ENCODE measurements around the gene TTLL7.
"Not testable (repeated sequence)": the region's sequence is repeated elsewhere in the genome, so short reads cannot be mapped to it uniquely, and the experiment has no call there.

TTLL7 gene

GRCh38 chr1:83990734-83991133 is 8.2 kb downstream of the TTLL7 start:
- no peak overlapping the region for H3K9ac ChIP-seq (ENCODE audit: low read length)
- peaks cover 0 to 2% of the 10 kb centered on the region in 2 experiments for H3K36me3 ChIP-seq (ENCODE audit: control insufficient read depth in 1 of 2, insufficient read depth in 2 of 2, low read length in 2 of 2)
- H3K9me3 ChIP-seq (ENCODE audit: insufficient read depth, low read depth, low read length), result no peaks in the 10 kb centered on the region
- H4K12ac ChIP-seq (ENCODE audit: low read depth, low read length), result no peak overlapping the region
- H3K79me1 ChIP-seq (ENCODE audit: low read length), result no peaks in the 10 kb centered on the region
- no peak overlapping the region for H2AFZ ChIP-seq (ENCODE audit: insufficient read depth, low read length, poor library complexity)
- no peak overlapping the region for H3K14ac ChIP-seq (ENCODE audit: low read length)
- no peak overlapping the region for H2BK120ac ChIP-seq (ENCODE audit: insufficient read depth, low read length, poor library complexity)
- no peaks in the 10 kb centered on the region for H3K79me2 ChIP-seq (ENCODE audit: control insufficient read depth, insufficient read depth, low read length, poor library complexity)
- no peak for DNase-seq
- no peaks in the 10 kb centered on the region for H3K27me3 ChIP-seq (ENCODE audit: insufficient read depth, low read length)
- no peak overlapping the region for H3K23ac ChIP-seq (ENCODE audit: low read length)
- no peak overlapping the region for H3K4me3 ChIP-seq (ENCODE audit: low read depth, low read length)
- no peak overlapping the region for H2BK5ac ChIP-seq (ENCODE audit: low read depth, low read length, poor library complexity)
- H3K4me1 ChIP-seq (ENCODE audit: control insufficient read depth in 1 of 2, insufficient read depth in 2 of 2, low read length in 2 of 2), result no peaks in the 10 kb centered on the region
- H2BK12ac ChIP-seq (ENCODE audit: low read length), result no peak overlapping the region
- no peak overlapping the region for H2AK5ac ChIP-seq (ENCODE audit: low read length)
- no peak overlapping the region for H3K27ac ChIP-seq (ENCODE audit: low read depth, low read length)
- H3K4ac ChIP-seq (ENCODE audit: low read depth, low read length), result no peak overlapping the region
- no peak overlapping the region for H3K4me2 ChIP-seq (ENCODE audit: low read length)
- H4K8ac ChIP-seq (ENCODE audit: low read depth, low read length), result no peak overlapping the region
- H4K91ac ChIP-seq (ENCODE audit: low read depth, low read length), result no peak overlapping the region
- H3K18ac ChIP-seq (ENCODE audit: low read length), result no peak overlapping the region
- no CpG with 5 or more reads among the region's 2 CpGs for WGBS (ENCODE audit: extremely low coverage, insufficient coverage, insufficient read length)

DNA sequence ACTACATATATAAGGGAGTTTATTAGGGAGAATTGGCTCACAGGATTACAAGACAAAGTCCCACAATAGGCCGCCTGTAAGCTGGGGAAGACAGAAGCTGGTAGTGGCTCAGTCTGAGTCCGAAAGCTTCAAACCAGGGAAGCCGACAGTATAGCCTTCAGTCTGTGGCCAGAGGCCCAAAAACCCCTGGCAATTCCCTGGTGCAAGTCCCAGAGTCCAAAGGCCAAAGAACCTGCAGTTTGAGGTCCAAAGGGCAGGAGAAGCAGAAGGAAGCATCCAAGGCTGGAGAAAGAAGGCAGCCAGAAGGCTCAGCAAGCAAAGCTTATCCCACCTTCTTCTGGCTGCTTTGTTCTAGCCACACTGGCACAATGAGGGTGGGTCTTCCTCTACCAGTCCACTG is 13.9 kb downstream of the TTLL7 start:
- H3K27ac ChIP-seq (ENCODE audit: low read depth, low read length), result no peak overlapping the region
- H3K23ac ChIP-seq (ENCODE audit: low read length), result no peak overlapping the region
- H3K79me1 ChIP-seq (ENCODE audit: low read length), result no peaks in the 10 kb centered on the region
- H3K9ac ChIP-seq (ENCODE audit: low read length), result no peak overlapping the region
- H3K4me1 ChIP-seq (ENCODE audit: control insufficient read depth in 1 of 2, insufficient read depth in 2 of 2, low read length in 2 of 2), result no peaks in the 10 kb centered on the region
- no peaks in the 10 kb centered on the region for H3K27me3 ChIP-seq (ENCODE audit: insufficient read depth, low read length)
- no peak overlapping the region for H3K4me3 ChIP-seq (ENCODE audit: low read depth, low read length)
- peaks cover 2% of the 10 kb centered on the region for H3K9me3 ChIP-seq (ENCODE audit: insufficient read depth, low read depth, low read length)
- H3K18ac ChIP-seq (ENCODE audit: low read length), result no peak overlapping the region
- H3K4me2 ChIP-seq (ENCODE audit: low read length), result no peak overlapping the region
- H3K4ac ChIP-seq (ENCODE audit: low read depth, low read length), result no peak overlapping the region
- H4K91ac ChIP-seq (ENCODE audit: low read depth, low read length), result no peak overlapping the region
- DNase-seq, result no peak
- no peak overlapping the region for H2BK5ac ChIP-seq (ENCODE audit: low read depth, low read length, poor library complexity)
- peaks cover 0 to 2% of the 10 kb centered on the region in 2 experiments for H3K36me3 ChIP-seq (ENCODE audit: control insufficient read depth in 1 of 2, insufficient read depth in 2 of 2, low read length in 2 of 2)
- no peak overlapping the region for H3K14ac ChIP-seq (ENCODE audit: low read length)
- H2AK5ac ChIP-seq (ENCODE audit: low read length), result no peak overlapping the region
- no peak overlapping the region for H2BK12ac ChIP-seq (ENCODE audit: low read length)
- H2BK120ac ChIP-seq (ENCODE audit: insufficient read depth, low read length, poor library complexity), result no peak overlapping the region
- no peak overlapping the region for H4K8ac ChIP-seq (ENCODE audit: low read depth, low read length)
- H3K79me2 ChIP-seq (ENCODE audit: control insufficient read depth, insufficient read depth, low read length, poor library complexity), result no peaks in the 10 kb centered on the region
- no CpG with 5 or more reads among the region's 3 CpGs for WGBS (ENCODE audit: extremely low coverage, insufficient coverage, insufficient read length)
- no peak overlapping the region for H4K12ac ChIP-seq (ENCODE audit: low read depth, low read length)
- no peak overlapping the region for H2AFZ ChIP-seq (ENCODE audit: insufficient read depth, low read length, poor library complexity)

- H3K4me2 ChIP-seq (ENCODE audit: low read length); H3K79me1 ChIP-seq (ENCODE audit: low read length); H4K91ac ChIP-seq (ENCODE audit: low read depth, low read length); H4K12ac ChIP-seq (ENCODE audit: low read depth, low read length); H2BK5ac ChIP-seq (ENCODE audit: low read depth, low read length, poor library complexity); H3K36me3 ChIP-seq (ENCODE audit: control insufficient read depth in 1 of 2, insufficient read depth in 2 of 2, low read length in 2 of 2); H3K4ac ChIP-seq (ENCODE audit: low read depth, low read length); H3K9me3 ChIP-seq (ENCODE audit: insufficient read depth, low read depth, low read length); H2BK12ac ChIP-seq (ENCODE audit: low read length); H3K27me3 ChIP-seq (ENCODE audit: insufficient read depth, low read length); H2AK5ac ChIP-seq (ENCODE audit: low read length); H3K9ac ChIP-seq (ENCODE audit: low read length); H3K79me2 ChIP-seq (ENCODE audit: control insufficient read depth, insufficient read depth, low read length, poor library complexity); H3K23ac ChIP-seq (ENCODE audit: low read length); H3K4me3 ChIP-seq (ENCODE audit: low read depth, low read length); H3K14ac ChIP-seq (ENCODE audit: low read length); H4K8ac ChIP-seq (ENCODE audit: low read depth, low read length); DNase-seq; H3K18ac ChIP-seq (ENCODE audit: low read length); H3K4me1 ChIP-seq (ENCODE audit: control insufficient read depth in 1 of 2, insufficient read depth in 2 of 2, low read length in 2 of 2); H2AFZ ChIP-seq (ENCODE audit: insufficient read depth, low read length, poor library complexity); H3K27ac ChIP-seq (ENCODE audit: low read depth, low read length); H2BK120ac ChIP-seq (ENCODE audit: insufficient read depth, low read length, poor library complexity): not testable (repeated sequence)
- no CpG with 5 or more reads among the region's 1 CpG for WGBS (ENCODE audit: extremely low coverage, insufficient coverage, insufficient read length)
Measured at GRCh38 chr1:83983918-83984317, 15.0 kb downstream of the TTLL7 start.

- no peaks in the 10 kb centered on the region for H3K79me2 ChIP-seq (ENCODE audit: control insufficient read depth, insufficient read depth, low read length, poor library complexity)
- H4K8ac ChIP-seq (ENCODE audit: low read depth, low read length), result no peak overlapping the region
- no peaks in the 10 kb centered on the region for H3K27me3 ChIP-seq (ENCODE audit: insufficient read depth, low read length)
- no peak overlapping the region for H4K12ac ChIP-seq (ENCODE audit: low read depth, low read length)
- H2BK12ac ChIP-seq (ENCODE audit: low read length), result no peak overlapping the region
- no peak overlapping the region for H2BK5ac ChIP-seq (ENCODE audit: low read depth, low read length, poor library complexity)
- H3K4me1 ChIP-seq (ENCODE audit: control insufficient read depth in 1 of 2, insufficient read depth in 2 of 2, low read length in 2 of 2), result no peaks in the 10 kb centered on the region
- H3K27ac ChIP-seq (ENCODE audit: low read depth, low read length), result no peak overlapping the region
- no peaks in the 10 kb centered on the region for H3K9me3 ChIP-seq (ENCODE audit: insufficient read depth, low read depth, low read length)
- no peaks in the 10 kb centered on the region for H3K79me1 ChIP-seq (ENCODE audit: low read length)
- no peak overlapping the region for H3K18ac ChIP-seq (ENCODE audit: low read length)
- H3K4me2 ChIP-seq (ENCODE audit: low read length), result no peak overlapping the region
- H3K36me3 ChIP-seq (ENCODE audit: control insufficient read depth in 1 of 2, insufficient read depth in 2 of 2, low read length in 2 of 2), result no peaks in the 10 kb centered on the region
- no peak overlapping the region for H2AK5ac ChIP-seq (ENCODE audit: low read length)
- H3K23ac ChIP-seq (ENCODE audit: low read length), result no peak overlapping the region
- no CpG with 5 or more reads among the region's 1 CpG for WGBS (ENCODE audit: extremely low coverage, insufficient coverage, insufficient read length)
- H2AFZ ChIP-seq (ENCODE audit: insufficient read depth, low read length, poor library complexity), result no peak overlapping the region
- H3K9ac ChIP-seq (ENCODE audit: low read length), result no peak overlapping the region
- no peak overlapping the region for H3K4me3 ChIP-seq (ENCODE audit: low read depth, low read length)
- H2BK120ac ChIP-seq (ENCODE audit: insufficient read depth, low read length, poor library complexity), result no peak overlapping the region
- no peak for DNase-seq
- no peak overlapping the region for H3K4ac ChIP-seq (ENCODE audit: low read depth, low read length)
- H3K14ac ChIP-seq (ENCODE audit: low read length), result no peak overlapping the region
- no peak overlapping the region for H4K91ac ChIP-seq (ENCODE audit: low read depth, low read length)
Measured at GRCh38 chr1:83978056-83978455, 20.9 kb downstream of the TTLL7 start.
